GM10847 (cell line): ENCODE data around the gene ACO2.

Experiments
- POLR2A ChIP-seq: IDR thresholded peaks from 2 replicates; pipeline ENCODE4 v1.6.1; 2011; ENCODE audit not compliant: insufficient read length; ENCODE audit errors: extremely low read depth

Gene ACO2

GRCh38 chr22:41481131-41481830 lies 12.4 kb downstream of the ACO2 start:
- no peak for TF ChIP-seq POLR2A

- no peak for TF ChIP-seq POLR2A
Observed at GRCh38 chr22:41481925-41482318, 13.0 kb downstream of the ACO2 start.

GRCh38 chr22:41482319-41482935 lies 13.5 kb downstream of the ACO2 start:
- TF ChIP-seq POLR2A, result no peak

GRCh38 chr22:41485033-41485432 lies 16.1 kb downstream of the ACO2 start:
- TF ChIP-seq POLR2A, result no peak

- TF ChIP-seq POLR2A, result no peak
Observed at GRCh38 chr22:41487037-41487935, 18.4 kb downstream of the ACO2 start.

GRCh38 chr22:41488076-41488475 lies 19.2 kb downstream of the ACO2 start:
- TF ChIP-seq POLR2A, result no peak

GRCh38 chr22:41488596-41489385 lies 19.9 kb downstream of the ACO2 start:
- TF ChIP-seq POLR2A, result no peak

GRCh38 chr22:41491374-41492100 lies 22.6 kb downstream of the ACO2 start:
- TF ChIP-seq POLR2A, result no peak

- no peak for TF ChIP-seq POLR2A
Observed at GRCh38 chr22:41498303-41498835, 29.5 kb downstream of the ACO2 start.

GRCh38 chr22:41499624-41500280 lies 30.8 kb downstream of the ACO2 start:
- no peak for TF ChIP-seq POLR2A

GRCh38 chr22:41500303-41500702 lies 31.4 kb downstream of the ACO2 start:
- TF ChIP-seq POLR2A, result no peak

- TF ChIP-seq POLR2A, result no peak
Observed at GRCh38 chr22:41501209-41501608, 32.3 kb downstream of the ACO2 start.

GRCh38 chr22:41504397-41504796 lies 35.5 kb downstream of the ACO2 start:
- TF ChIP-seq POLR2A, result no peak

GRCh38 chr22:41504816-41505215 lies 35.9 kb downstream of the ACO2 start:
- no peak for TF ChIP-seq POLR2A
